ENCODE measurements around the gene DCAF15.

Gene DCAF15

GRCh38 chr19:13959962-13960862, 7.9 kb downstream of the DCAF15 start:
- no peak for TF ChIP-seq USF1 (IDR thresholded peaks at IDR 0.05)
- no peak for TF ChIP-seq ZBTB7A (IDR thresholded peaks at IDR 0.05; ENCODE audit: low read depth)
- TF ChIP-seq NFIC (IDR thresholded peaks at IDR 0.05): no peak
- no peak for TF ChIP-seq FOXM1 (IDR thresholded peaks at IDR 0.05; ENCODE audit: borderline replicate concordance, low read depth)
- TF ChIP-seq YY1 (IDR thresholded peaks at IDR 0.05; ENCODE audit: low read depth): no peak

- TF ChIP-seq CEBPB (IDR thresholded peaks at IDR 0.05): no peak
- no peak for TF ChIP-seq ZBTB7A (IDR thresholded peaks at IDR 0.05; ENCODE audit: low read depth)
- no peak for TF ChIP-seq YY1 (IDR thresholded peaks at IDR 0.05; ENCODE audit: low read depth)
- TF ChIP-seq MAX (IDR thresholded peaks at IDR 0.05): no peak
- TF ChIP-seq CREB1 (IDR thresholded peaks at IDR 0.05; ENCODE audit: low read depth): no peak
- TF ChIP-seq TCF12 (IDR thresholded peaks at IDR 0.05; ENCODE audit: low read depth): no peak
- no peak for TF ChIP-seq REST (IDR thresholded peaks at IDR 0.05; ENCODE audit: low read depth)
- no peak for TF ChIP-seq USF1 (IDR thresholded peaks at IDR 0.05)
- no peak for TF ChIP-seq EP300 (IDR thresholded peaks at IDR 0.05; ENCODE audit: borderline replicate concordance)
- TF ChIP-seq TEAD4 (IDR thresholded peaks at IDR 0.05): no peak
- TF ChIP-seq TAF1 (IDR thresholded peaks at IDR 0.05; ENCODE audit: low read depth): no peak
- TF ChIP-seq FOXM1 (IDR thresholded peaks at IDR 0.05; ENCODE audit: borderline replicate concordance, low read depth): no peak
- no peak for TF ChIP-seq NFIC (IDR thresholded peaks at IDR 0.05)
- TF ChIP-seq RAD21 (IDR thresholded peaks at IDR 0.05; ENCODE audit: low read depth): no peak
- no peak for TF ChIP-seq EGR1 (IDR thresholded peaks at IDR 0.05)
Observed at GRCh38 chr19:13960863-13961784, 8.8 kb downstream of the DCAF15 start.

GRCh38 chr19:13961826-13962698, 9.8 kb downstream of the DCAF15 start:
- TF ChIP-seq NFIC (IDR thresholded peaks at IDR 0.05) (no peak), USF1 (IDR thresholded peaks at IDR 0.05) (no peak), EP300 (IDR thresholded peaks at IDR 0.05; ENCODE audit: borderline replicate concordance) (no peak), MAX (IDR thresholded peaks at IDR 0.05) (no peak), FOXM1 (IDR thresholded peaks at IDR 0.05; ENCODE audit: borderline replicate concordance, low read depth) (no peak), YY1 (IDR thresholded peaks at IDR 0.05; ENCODE audit: low read depth) (no peak), CREB1 (IDR thresholded peaks at IDR 0.05; ENCODE audit: low read depth) (no peak), RAD21 (IDR thresholded peaks at IDR 0.05; ENCODE audit: low read depth) (no peak), TEAD4 (IDR thresholded peaks at IDR 0.05) (no peak), EGR1 (IDR thresholded peaks at IDR 0.05) (no peak), TAF1 (IDR thresholded peaks at IDR 0.05; ENCODE audit: low read depth) (no peak)

- no peak for TF ChIP-seq RAD21 (IDR thresholded peaks at IDR 0.05; ENCODE audit: low read depth)
- TF ChIP-seq USF1 (IDR thresholded peaks at IDR 0.05): no peak
- no peak for TF ChIP-seq TCF12 (IDR thresholded peaks at IDR 0.05; ENCODE audit: low read depth)
Observed at GRCh38 chr19:13962699-13963602, 10.6 kb downstream of the DCAF15 start.
